ENCODE results near the gene PCNT.
"Not testable (repeated sequence)": the region's sequence is repeated elsewhere in the genome, so short reads cannot be mapped to it uniquely, and the experiment has no call there.

Gene PCNT

GRCh38 chr21:46363698-46364097, 39.7 kb downstream of the PCNT start:
- no peak for DNase-seq

DNA sequence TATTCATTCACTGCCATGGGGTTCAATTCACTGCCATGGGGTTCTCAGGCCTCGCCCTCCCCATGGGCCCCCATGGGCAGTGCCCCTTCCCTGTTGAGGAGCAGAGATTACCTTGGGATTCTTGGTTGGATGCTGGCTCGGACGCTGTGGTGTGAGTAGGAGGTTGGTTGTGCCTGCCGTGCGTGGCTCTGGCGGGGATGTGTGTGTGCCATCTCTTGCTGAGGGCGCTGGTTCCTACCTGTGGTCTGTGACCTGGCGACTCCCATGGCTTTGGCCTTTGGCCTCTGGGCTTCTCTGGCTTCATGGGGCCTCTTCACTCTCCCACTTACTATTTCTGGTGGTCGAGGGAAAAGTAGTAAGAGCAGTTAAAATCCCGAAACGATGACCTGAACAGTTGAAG, 42.1 kb downstream of the PCNT start:
- DNase-seq = no peak

DNA sequence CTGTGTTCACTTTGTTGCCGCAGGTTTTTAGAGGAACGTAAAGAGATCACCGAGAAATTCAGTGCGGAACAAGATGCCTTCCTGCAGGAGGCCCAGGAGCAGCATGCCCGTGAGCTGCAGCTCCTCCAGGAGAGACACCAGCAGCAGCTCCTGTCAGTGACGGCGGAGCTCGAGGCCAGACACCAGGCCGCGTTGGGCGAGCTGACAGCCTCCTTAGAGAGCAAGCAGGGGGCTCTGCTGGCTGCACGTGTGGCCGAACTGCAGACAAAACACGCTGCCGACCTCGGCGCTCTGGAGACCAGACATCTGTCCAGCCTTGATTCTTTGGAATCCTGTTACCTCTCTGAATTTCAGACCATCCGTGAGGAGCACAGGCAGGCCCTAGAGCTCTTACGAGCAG, 42.6 kb downstream of the PCNT start:
- DNase-seq = no peak

DNA sequence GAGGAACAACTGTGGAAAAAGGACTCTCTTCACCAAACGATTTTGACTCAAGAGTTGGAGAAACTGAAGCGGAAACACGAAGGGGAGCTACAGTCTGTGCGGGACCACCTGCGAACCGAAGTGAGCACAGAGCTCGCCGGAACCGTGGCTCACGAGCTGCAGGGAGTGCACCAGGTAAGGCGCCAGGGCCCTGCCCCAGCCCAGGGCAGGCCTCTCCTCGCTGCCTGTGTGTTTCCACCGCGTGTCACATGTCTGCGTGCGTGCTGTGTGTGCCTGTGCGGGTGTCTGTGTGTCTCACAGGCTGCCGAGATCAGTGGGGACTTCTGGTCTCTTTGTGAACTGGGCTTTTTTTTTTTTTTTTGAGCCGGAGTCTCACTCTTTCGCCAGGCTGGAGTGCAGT, 43.0 kb downstream of the PCNT start:
- no peak for DNase-seq

- DNase-seq = no peak
Measured at GRCh38 chr21:46368533-46369285, 44.8 kb downstream of the PCNT start.

- DNase-seq = no peak
Measured at GRCh38 chr21:46369520-46370235, 45.7 kb downstream of the PCNT start.

GRCh38 chr21:46371204-46372013, 47.5 kb downstream of the PCNT start:
- DNase-seq = no peak

GRCh38 chr21:46372014-46372485, 48.1 kb downstream of the PCNT start:
- DNase-seq = no peak

GRCh38 chr21:46372947-46373346, 49.0 kb downstream of the PCNT start:
- not testable (repeated sequence) for DNase-seq

DNA sequence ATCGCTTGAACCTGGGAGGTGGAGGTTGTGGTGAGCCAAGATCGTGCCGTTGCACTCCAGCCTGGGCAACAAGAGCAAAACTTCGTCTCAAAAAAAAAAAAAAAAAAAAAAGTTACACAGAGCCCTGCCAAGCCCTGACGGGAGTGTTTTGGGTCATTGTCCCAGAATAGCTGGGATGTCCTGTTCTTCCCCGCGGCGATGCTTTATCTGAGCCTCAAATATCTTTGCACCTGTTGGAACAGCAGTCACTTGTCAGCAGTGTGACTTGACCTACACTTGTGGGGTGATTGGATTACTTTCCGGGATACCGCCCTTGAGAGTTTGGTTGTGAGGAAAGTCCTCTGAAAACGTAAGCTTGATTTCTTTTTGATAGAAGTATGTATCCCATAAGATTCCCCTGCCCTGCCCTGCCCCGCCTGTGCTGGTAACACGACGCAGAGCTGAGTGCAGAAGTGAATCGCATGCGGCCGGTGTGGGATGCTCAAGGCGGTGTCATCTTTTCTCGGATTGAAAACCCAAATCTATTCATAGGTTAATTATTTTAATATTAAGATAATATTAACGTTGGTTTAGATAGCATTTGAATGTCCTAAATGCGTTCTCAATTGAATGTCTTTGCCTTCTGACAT, 50.9 kb downstream of the PCNT start:
- no peak for DNase-seq

- DNase-seq = no peak
Measured at GRCh38 chr21:46375560-46376230, 51.7 kb downstream of the PCNT start.

DNA sequence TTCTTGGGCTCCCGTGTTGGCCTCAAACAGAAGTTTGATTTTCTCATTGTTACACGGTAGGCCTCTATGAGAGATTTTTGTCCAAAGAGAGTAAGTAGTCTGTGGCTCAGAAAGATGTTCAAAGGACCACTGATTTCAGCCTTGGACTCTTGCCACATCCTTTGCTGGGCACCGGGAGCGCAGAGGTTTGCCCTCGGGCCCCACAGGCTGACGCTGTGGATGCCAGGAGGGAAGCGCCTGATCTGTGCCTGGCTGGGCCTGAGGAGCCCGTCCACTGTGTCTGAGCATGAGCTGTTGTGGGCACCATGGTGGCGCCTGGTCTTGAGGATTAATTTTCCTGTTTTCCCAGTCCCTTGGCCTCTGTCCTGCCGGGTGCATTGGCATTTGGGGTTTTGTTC, 52.3 kb downstream of the PCNT start:
- DNase-seq = no peak

GRCh38 chr21:46376856-46377453, 53.0 kb downstream of the PCNT start:
- DNase-seq = no peak

- DNase-seq = no peak
Measured at GRCh38 chr21:46377789-46378188, 53.8 kb downstream of the PCNT start.

DNA sequence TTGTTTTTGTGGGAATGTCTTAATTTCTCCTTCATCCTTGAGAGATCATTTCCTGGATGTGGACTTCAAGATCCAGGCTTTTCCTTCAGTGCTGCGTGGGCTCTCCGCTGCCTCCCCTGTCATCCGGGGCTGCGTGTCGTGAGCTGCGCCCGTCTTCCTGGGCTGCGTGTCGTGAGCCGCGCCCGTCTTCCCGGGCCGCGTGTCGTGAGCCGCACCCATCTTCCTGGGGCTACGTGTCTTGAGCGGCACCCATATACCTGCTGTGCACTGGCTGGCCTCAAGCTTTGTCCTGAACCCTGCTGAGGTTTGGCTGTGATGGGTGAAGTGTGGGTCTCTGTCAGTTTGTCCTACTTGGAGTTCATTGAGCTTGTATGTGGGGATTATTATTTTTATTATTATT, 55.1 kb downstream of the PCNT start:
- no peak for DNase-seq

DNA sequence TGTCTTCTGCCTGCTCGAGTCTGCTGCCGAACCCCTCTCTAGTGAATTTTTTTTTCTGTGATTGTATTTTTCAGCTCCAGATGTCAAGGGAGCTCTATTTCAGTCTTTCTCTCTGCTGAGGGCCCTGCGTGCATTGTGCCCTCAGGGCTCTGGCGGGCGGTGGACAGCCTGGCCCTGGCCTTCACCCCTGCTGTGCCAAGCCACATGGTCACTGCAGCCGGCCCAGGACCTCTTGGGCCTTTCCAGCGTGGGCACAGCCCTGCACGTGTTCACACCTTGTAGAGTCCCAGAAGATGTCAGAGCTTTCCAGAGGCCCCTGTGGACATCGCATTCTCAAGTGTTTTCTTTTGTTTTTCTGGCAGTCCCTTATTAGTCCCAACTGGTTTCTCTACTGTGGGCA, 55.7 kb downstream of the PCNT start:
- no peak for DNase-seq

- no peak for DNase-seq
Measured at GRCh38 chr21:46381541-46381940, 57.6 kb downstream of the PCNT start.

DNA sequence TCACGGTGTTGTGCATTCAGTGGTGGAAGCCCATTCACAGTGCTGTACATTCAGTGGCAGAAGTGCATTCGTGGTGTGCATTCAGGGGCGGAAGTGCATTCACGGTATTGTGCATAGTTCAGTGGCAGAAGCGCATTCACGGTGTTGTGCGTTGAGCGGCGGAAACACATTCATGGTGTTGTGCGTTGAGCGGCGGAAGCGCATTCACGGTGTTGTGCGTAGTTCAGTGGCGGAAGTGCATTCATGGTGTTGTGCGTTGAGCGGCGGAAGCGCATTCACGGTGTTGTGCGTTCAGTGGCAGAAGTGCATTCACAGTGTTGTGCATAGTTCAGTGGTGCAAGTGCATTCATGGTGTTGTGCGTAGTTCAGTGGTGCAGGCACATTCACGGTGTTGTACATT, 60.6 kb downstream of the PCNT start:
- no peak for DNase-seq

- DNase-seq = no peak
Measured at GRCh38 chr21:46385846-46386733, 62.1 kb downstream of the PCNT start.

GRCh38 chr21:46386734-46387088, 62.8 kb downstream of the PCNT start:
- DNase-seq = no peak

DNA sequence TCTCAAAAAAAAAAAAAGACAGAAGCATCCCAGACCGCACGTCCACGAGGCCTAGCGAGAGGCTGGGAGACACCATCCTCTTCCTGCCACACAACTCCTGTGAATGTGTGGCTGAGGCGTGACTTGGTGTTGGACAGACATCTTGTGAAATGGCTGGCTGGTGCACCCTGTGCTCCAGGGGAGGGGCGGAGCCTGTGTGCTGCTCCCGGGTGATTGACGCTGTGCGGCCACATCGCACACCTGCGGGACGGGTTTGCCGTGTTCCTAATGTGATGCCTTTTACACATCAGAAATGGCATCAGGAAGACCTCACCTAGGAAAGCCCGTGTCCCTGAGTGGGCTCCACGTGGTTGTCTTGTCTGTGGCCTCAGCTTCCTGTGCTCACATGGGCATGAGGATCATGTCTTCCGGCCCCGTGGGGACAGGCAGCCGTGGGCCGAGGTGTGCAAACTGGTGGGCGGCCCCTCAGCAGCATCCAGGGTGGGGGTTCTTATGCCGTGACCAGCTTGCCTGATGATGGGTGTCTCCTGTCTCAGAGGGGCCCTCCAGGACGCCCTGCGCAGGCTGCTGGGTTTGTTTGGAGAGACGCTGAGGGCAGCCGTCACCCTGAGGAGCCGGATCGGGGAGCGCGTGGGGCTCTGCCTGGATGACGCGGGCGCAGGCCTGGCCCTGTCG, 64.4 kb downstream of the PCNT start:
- DNase-seq = no peak

Measured in DMS 273 treated with DMSO at 0.1 percent for 48 hours (cell line).